ENCODE data around the gene LMO3. TPM values are rescaled to one million over a fixed set of nuclear protein-coding genes. Genes with fewer than 3 reads are reported as not detected.

The LMO3 gene
- total and polyA plus RNA-seq, 4 donors = 0.13 to 1.2 TPM; not detected in 2

- no peak for TF ChIP-seq CTCF (IDR thresholded peaks at IDR 0.05; ENCODE audit: low read depth, low read length, missing input control)
- no peak for TF ChIP-seq ZBTB33 (IDR thresholded peaks at IDR 0.05)
- TF ChIP-seq YY1 (IDR thresholded peaks at IDR 0.05) = no peak
- no peak for TF ChIP-seq HNF4A (conservative IDR thresholded peaks at IDR 0.05)
- TF ChIP-seq RAD21 (IDR thresholded peaks at IDR 0.05) = no peak
These were observed 3.5 kb downstream of the LMO3 start (continued) for GRCh38 chr12:16602412-16602811.

- Histone ChIP-seq H3K27me3 (ENCODE audit: control insufficient read depth in 4 of 4, insufficient read depth in 4 of 4, low read length in 3 of 4) (no peaks in the 10 kb centered on the region), H3K9me3 (ENCODE audit: control insufficient read depth in 4 of 4, low read length in 3 of 4) (no peaks in the 10 kb centered on the region), H3K27ac (ENCODE audit: low read depth in 1 of 2, low read length in 2 of 2) (no peak overlapping the region), H3K4me3 (ENCODE audit: low read depth in 1 of 3, low read length in 3 of 3) (no peak overlapping the region), H3K36me3 (ENCODE audit: control insufficient read depth in 4 of 4, insufficient read depth in 3 of 4, low read depth in 1 of 4, low read length in 3 of 4) (no peaks in the 10 kb centered on the region), H3K4me1 (ENCODE audit: control insufficient read depth in 4 of 4, insufficient read depth in 4 of 4, low read length in 3 of 4) (peaks cover 1 to 2% (median 2%) of the 10 kb centered on the region in 4 donors), H3K9ac (ENCODE audit: low read depth in 1 of 2, low read length in 2 of 2) (no peak overlapping the region)
- DNase-seq (ENCODE audit: low spot score) = no peak
- WGBS = 88% methylated on average over 5 of the region's 5 CpGs
- TF ChIP-seq YY1 (IDR thresholded peaks at IDR 0.05) = no peak
- TF ChIP-seq EGR1 (IDR thresholded peaks at IDR 0.05; ENCODE audit: low read depth in 2 of 2) = no peak
- no peak for TF ChIP-seq FOXA1 (IDR thresholded peaks at IDR 0.05)
- no peak for TF ChIP-seq JUND (IDR thresholded peaks at IDR 0.05)
- TF ChIP-seq REST (IDR thresholded peaks at IDR 0.05) = no peak
- TF ChIP-seq ZBTB33 (IDR thresholded peaks at IDR 0.05) = no peak
- no peak for TF ChIP-seq NR2F2 (IDR thresholded peaks at IDR 0.05)
- TF ChIP-seq GABPA (IDR thresholded peaks at IDR 0.05 in 1 of 2, conservative IDR thresholded peaks at IDR 0.05 in 1 of 2) = no peak
- TF ChIP-seq RXRA (IDR thresholded peaks at IDR 0.05) = no peak
These were observed 5.4 kb downstream of the LMO3 start for GRCh38 chr12:16600525-16600924.

All from liver (tissue), 9 donors.